ENCODE results near the gene CHMP5. TPM values are rescaled to one million over a fixed set of nuclear protein-coding genes. Genes with fewer than 3 reads are reported as not detected.

CHMP5 gene
- 124 and 130 TPM in 2 replicates for total RNA-seq
- polyA plus RNA-seq, result 99.9 and 108 TPM in 2 replicates
- 67.7 and 72.8 TPM in 2 replicates for polyA plus RNA-seq (2012)
- 0.20 and 6.0 TPM in 2 replicates for polyA minus RNA-seq (ENCODE audit: low replicate concordance)

- Histone ChIP-seq H3K79me2 (ENCODE audit: control insufficient read depth, insufficient read depth, low read length) (peaks cover 32% of the 10 kb centered on the region), H3K27me3 (ENCODE audit: control insufficient read depth, insufficient read depth, low read length) (no peaks in the 10 kb centered on the region), H3K36me3 (ENCODE audit: control insufficient read depth, insufficient read depth, low read length) (peaks cover 6% of the 10 kb centered on the region), H3K27ac (ENCODE audit: insufficient read depth, low read length) (peak within 1 kb of the TSS; percentile 96), H2AFZ (ENCODE audit: low read length) (peak within 1 kb of the TSS; percentile 91), H3K9me3 (ENCODE audit: control insufficient read depth, insufficient read depth, low read depth, low read length) (no peaks in the 10 kb centered on the region), H3K4me2 (ENCODE audit: extremely low read depth, insufficient read depth, low read length) (peak within 1 kb of the TSS; percentile 85), H3K4me1 (ENCODE audit: control insufficient read depth, extremely low read depth, insufficient read depth, low read length) (peaks cover 2% of the 10 kb centered on the region), H3K9ac (ENCODE audit: insufficient read depth, low read length) (peak within 1 kb of the TSS; percentile 85), H4K20me1 (ENCODE audit: control insufficient read depth, extremely low read depth, insufficient read depth, low read length) (no peaks in the 10 kb centered on the region), H3K4me3 (replicated peaks in 1 of 4; ENCODE audit: control extremely low read depth in 1 of 4, insufficient read depth in 1 of 4, low read depth in 3 of 4, low read length in 4 of 4) (peak within 1 kb of the TSS; percentile 92 to 99 (median 96))
- DNase-seq (ENCODE audit: low read depth in 2 of 2), result peak; percentile 98 to 99
- no peak for TF ChIP-seq EZH2 (IDR thresholded peaks at IDR 0.05; ENCODE audit: low read length, missing control alignments)
- TF ChIP-seq, protein P1, sequence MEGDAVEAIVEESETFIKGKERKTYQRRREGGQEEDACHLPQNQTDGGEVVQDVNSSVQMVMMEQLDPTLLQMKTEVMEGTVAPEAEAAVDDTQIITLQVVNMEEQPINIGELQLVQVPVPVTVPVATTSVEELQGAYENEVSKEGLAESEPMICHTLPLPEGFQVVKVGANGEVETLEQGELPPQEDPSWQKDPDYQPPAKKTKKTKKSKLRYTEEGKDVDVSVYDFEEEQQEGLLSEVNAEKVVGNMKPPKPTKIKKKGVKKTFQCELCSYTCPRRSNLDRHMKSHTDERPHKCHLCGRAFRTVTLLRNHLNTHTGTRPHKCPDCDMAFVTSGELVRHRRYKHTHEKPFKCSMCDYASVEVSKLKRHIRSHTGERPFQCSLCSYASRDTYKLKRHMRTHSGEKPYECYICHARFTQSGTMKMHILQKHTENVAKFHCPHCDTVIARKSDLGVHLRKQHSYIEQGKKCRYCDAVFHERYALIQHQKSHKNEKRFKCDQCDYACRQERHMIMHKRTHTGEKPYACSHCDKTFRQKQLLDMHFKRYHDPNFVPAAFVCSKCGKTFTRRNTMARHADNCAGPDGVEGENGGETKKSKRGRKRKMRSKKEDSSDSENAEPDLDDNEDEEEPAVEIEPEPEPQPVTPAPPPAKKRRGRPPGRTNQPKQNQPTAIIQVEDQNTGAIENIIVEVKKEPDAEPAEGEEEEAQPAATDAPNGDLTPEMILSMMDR (conservative IDR thresholded peaks at IDR 0.05 in 1 of 2, IDR thresholded peaks at IDR 0.05 in 1 of 2; ENCODE audit: low read depth in 1 of 2, low read length in 2 of 2), result peak; percentile 30 to 36
Measured at GRCh38 chr9:33264473-33265177, at the start of gene CHMP5, which contains the start of gene BAG1. Gene CHMP5, plus strand, starts transcription at chr9:33265049. Its CDS starts 30 bp downstream, at chr9:33265079. Gene BAG1, minus strand, starts transcription at chr9:33264708.

- Histone ChIP-seq H3K9ac (ENCODE audit: insufficient read depth, low read length) (no peak overlapping the region), H3K36me3 (ENCODE audit: control insufficient read depth, insufficient read depth, low read length) (no peaks in the 10 kb centered on the region), H3K27me3 (ENCODE audit: control insufficient read depth, insufficient read depth, low read length) (peaks cover 11% of the 10 kb centered on the region), H3K79me2 (ENCODE audit: control insufficient read depth, insufficient read depth, low read length) (no peaks in the 10 kb centered on the region), H4K20me1 (ENCODE audit: control insufficient read depth, extremely low read depth, insufficient read depth, low read length) (no peaks in the 10 kb centered on the region), H3K4me3 (replicated peaks in 1 of 4; ENCODE audit: control extremely low read depth in 1 of 4, insufficient read depth in 1 of 4, low read depth in 3 of 4, low read length in 4 of 4) (no peak overlapping the region), H3K27ac (ENCODE audit: insufficient read depth, low read length) (no peak overlapping the region), H3K9me3 (ENCODE audit: control insufficient read depth, insufficient read depth, low read depth, low read length) (no peaks in the 10 kb centered on the region), H3K4me1 (ENCODE audit: control insufficient read depth, extremely low read depth, insufficient read depth, low read length) (no peaks in the 10 kb centered on the region), H3K4me2 (ENCODE audit: extremely low read depth, insufficient read depth, low read length) (no peak overlapping the region), H2AFZ (ENCODE audit: low read length) (no peak overlapping the region)
- no peak for DNase-seq (ENCODE audit: low read depth in 2 of 2)
- TF ChIP-seq, protein P1 (conservative IDR thresholded peaks at IDR 0.05 in 1 of 2, IDR thresholded peaks at IDR 0.05 in 1 of 2; ENCODE audit: low read depth in 1 of 2, low read length in 2 of 2), result no peak
- TF ChIP-seq EZH2 (IDR thresholded peaks at IDR 0.05; ENCODE audit: low read length, missing control alignments), result no peak
Measured at GRCh38 chr9:33220681-33221567, 43.9 kb upstream of the CHMP5 start.

GRCh38 chr9:33221568-33221884 lies 43.3 kb upstream of the CHMP5 start:
- Histone ChIP-seq H4K20me1 (ENCODE audit: control insufficient read depth, extremely low read depth, insufficient read depth, low read length) (no peaks in the 10 kb centered on the region), H3K4me1 (ENCODE audit: control insufficient read depth, extremely low read depth, insufficient read depth, low read length) (no peaks in the 10 kb centered on the region), H3K9me3 (ENCODE audit: control insufficient read depth, insufficient read depth, low read depth, low read length) (no peaks in the 10 kb centered on the region), H3K4me2 (ENCODE audit: extremely low read depth, insufficient read depth, low read length) (no peak overlapping the region), H3K4me3 (replicated peaks in 1 of 4; ENCODE audit: control extremely low read depth in 1 of 4, insufficient read depth in 1 of 4, low read depth in 3 of 4, low read length in 4 of 4) (no peak overlapping the region), H2AFZ (ENCODE audit: low read length) (no peak overlapping the region), H3K36me3 (ENCODE audit: control insufficient read depth, insufficient read depth, low read length) (no peaks in the 10 kb centered on the region), H3K27me3 (ENCODE audit: control insufficient read depth, insufficient read depth, low read length) (peaks cover 10% of the 10 kb centered on the region), H3K9ac (ENCODE audit: insufficient read depth, low read length) (no peak overlapping the region), H3K79me2 (ENCODE audit: control insufficient read depth, insufficient read depth, low read length) (no peaks in the 10 kb centered on the region), H3K27ac (ENCODE audit: insufficient read depth, low read length) (no peak overlapping the region)
- DNase-seq (ENCODE audit: low read depth in 2 of 2), result no peak
- TF ChIP-seq, protein P1 (conservative IDR thresholded peaks at IDR 0.05 in 1 of 2, IDR thresholded peaks at IDR 0.05 in 1 of 2; ENCODE audit: low read depth in 1 of 2, low read length in 2 of 2), result no peak
- TF ChIP-seq EZH2 (IDR thresholded peaks at IDR 0.05; ENCODE audit: low read length, missing control alignments), result no peak
